Measurements from ENCODE around the gene UFSP2.
"Not testable (repeated sequence)": the region's sequence is repeated elsewhere in the genome, so short reads cannot be mapped to it uniquely, and the experiment has no call there.

Gene UFSP2

DNA sequence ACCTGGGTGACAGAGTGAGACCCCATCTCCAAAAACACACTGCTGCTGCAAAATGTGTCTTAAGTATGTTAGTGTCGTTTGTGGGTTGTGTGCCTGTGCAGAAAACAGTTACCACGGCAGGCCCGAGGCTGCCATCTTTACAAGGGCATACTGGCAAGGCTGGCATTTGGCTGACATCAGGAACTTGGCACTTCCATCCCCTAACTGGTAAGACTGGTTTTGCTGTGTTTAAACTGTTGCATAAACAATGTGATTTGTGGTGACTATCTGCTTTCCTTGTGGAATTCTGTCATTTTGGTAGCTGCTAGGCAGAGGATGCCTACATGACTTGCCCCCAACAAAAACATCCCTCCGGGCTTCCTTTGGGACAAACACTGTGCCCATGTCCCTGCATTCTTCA is 42.3 kb downstream of the UFSP2 start:
- DNase-seq = no peak

DNA sequence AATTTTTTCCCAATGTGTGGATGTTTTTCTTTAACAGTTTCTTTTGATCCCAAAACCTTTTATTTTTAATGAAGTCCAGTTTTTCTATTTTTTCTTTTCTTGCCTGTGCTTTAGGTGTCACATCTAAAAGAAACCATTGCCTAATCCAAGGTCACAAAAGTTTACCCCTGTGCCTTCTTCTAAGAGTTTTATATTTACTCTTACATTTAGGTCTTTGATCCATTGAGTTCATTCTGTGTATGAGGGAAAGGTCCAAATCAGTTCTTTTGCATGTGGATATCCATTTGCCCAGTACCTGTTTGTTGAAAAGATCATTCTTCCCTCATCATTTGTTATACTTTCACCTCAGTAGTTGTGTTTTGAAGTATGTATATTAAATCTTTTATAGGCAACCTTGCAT is 43.0 kb downstream of the UFSP2 start:
- no peak for DNase-seq

DNA sequence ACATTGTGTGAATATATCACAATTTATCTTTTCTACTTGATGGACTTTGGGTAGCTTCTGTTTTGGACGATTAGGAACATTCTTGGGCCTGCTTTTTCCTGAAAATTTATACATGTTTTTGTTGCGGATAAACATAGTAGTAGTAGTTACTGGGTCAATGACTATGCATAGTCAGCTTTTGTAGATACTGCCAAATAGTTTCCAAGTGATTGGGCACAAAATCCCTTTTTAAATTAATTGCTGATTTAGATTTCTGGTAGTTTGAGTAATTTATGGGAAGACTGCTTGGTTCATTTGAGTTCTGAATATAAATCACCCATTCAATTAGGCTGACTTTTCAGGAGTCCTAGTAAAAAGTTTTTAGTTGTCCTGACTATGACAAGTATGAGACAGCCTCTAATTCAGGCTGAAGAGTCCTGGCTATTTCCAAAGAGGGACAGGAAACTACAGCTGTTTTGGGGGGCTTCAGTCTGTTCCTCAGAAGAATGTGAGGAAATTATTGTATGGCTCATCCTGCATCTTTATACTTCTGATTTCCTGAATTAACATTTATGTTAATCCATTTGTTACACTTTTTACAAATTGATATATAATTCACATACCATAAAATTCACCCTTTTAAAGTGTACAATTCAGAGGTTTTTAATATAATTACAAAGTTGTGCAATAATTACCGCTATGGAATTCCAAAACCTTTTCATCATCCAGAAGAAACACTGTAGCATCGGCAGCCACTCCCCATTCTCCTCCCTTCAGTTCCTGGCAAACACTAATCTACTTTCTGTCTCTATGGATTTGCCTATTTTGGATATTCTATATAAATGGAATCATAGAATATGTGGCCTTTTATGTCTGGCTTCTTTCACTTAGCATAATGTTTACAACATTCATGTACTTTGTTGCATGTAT is 44.2 kb downstream of the UFSP2 start:
- no peak for DNase-seq

DNA sequence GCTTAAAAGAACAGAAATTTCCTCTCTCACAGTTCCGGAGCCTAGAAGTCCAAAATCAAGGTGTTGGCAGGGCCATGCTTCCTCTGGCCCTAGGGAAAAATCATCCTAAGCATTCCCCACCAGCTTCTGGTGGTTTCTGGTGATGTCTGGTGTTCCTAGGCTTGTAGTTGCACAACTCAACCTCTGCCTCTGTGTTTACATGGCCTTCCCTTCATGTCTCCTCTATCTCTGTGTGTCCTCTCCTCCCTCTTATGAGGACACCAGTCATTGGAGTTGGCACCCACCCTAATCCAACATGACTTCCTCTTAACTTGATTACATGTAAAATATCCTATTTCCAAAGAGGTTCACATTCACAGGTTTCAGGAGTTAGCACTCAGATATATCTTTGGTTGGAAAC is 45.4 kb downstream of the UFSP2 start:
- DNase-seq = no peak

DNA sequence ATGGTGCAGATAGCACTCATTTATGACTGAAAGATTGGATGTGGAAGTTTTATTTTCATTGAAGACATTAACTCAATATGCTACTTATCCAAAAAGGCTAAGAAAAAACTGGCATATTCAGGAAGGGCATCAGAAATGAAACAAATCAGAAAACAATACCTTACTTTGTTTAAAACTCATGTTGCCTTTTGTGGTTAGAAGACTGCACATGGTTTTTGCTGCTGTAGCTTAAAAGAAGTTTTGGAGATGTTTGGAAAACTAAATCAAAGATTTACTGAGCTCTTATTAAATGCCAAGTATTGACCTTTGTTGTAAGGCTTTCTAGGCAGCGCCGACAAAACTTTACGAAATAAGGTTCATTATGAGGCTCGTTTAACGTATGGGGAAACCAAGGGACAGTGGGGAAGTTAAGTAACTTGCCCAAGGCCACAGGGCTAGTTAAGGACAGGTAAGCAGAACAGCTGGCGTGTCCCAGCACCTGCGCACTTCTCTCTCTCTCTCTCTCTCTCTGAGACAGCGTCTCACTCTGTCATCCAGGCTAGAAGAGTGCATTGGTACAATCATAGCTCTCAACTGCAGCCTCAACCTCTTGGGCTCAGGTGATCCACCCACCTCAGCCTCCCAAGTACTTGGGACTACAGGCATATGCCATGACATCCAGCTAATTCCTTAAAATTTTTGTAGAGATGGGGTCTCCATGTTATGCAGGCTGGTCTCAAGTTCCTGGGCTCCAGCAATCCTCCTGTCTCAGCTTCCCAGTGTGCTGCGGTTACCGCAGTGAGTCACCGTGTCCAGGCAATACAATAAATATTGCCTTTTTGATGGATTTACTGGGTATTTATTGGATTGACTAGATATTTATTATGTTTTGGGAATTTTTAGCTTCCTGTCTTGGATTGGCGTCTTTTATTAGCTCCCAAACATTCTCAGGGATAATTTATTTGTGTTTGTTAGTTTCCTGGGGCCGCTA is 46.2 kb downstream of the UFSP2 start:
- DNase-seq = no peak

DNA sequence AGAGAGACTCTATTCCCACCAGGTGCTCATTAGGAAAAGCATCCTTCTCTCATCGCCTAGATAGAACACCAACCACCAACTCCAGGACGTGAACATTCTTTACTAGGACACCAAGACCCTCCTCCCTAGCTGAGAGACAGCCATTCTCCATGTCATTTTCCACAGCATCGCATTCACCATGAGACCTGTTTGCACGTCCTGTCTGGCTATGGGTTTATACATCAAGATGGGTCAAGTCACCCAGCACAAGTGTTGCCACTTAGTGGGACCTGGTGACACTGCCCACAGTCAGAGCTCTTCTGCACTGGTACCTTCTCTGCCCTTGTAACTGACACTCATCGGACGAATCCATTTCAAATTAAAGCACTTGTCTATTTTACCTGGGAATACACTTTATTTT is 47.5 kb downstream of the UFSP2 start:
- DNase-seq = no peak

DNA sequence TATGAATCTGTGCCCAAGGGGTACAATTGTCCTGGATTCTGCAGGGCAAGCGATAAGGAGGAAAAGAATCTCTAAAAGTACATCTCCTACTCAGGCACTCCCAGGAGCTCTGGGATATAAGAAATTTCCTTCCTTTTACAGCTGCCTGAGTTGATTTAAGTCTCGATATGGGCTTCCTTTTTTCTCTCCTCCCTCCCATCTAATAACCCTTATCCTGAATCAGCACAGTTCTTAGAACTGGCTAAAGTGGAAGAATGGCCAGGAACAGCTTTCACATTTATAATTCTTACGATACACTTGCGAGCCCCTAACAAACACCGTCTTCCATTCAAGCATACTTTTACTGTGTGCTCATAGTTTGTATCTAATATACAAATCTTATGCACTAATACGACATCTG is 51.2 kb downstream of the UFSP2 start:
- no peak for DNase-seq

DNA sequence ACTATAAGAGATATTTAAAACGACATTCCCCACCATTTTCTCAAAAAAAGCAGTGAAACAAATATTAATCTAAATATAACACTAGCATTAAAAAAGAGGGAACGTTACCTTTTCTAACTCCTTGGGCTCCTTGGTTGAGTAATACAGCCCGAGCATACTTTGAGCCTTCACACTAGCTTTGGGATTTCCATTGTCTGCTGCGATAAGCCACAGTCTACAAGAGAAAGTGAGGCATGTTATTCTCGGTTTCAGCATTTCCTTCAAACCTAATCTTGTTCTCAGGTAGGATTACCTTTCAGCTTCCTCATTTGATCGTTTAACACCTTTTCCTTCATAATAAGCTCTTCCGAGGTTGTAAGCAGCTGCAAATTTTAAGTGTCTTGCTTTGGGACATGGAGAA is 51.7 kb downstream of the UFSP2 start:
- DNase-seq = no peak

DNA sequence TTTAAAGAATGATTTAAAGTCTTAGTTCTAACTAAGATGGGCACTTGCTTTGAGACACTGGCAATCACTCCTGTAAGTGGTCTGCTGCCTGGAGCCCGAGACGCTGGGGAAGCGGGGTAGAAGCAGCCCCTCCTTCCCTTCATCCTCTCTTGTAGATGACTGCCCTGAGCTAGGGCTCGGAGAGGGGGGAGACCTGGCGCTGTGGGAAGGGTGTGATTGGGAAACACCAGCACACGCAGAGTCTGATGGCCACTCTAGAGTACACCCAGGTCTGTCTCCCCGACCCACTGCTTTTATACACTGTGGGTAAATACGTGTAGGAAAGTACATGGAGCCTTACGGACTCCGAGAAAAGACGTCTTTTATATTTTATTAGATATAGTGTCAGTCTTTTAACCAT is 54.1 kb downstream of the UFSP2 start:
- DNase-seq = no peak

DNA sequence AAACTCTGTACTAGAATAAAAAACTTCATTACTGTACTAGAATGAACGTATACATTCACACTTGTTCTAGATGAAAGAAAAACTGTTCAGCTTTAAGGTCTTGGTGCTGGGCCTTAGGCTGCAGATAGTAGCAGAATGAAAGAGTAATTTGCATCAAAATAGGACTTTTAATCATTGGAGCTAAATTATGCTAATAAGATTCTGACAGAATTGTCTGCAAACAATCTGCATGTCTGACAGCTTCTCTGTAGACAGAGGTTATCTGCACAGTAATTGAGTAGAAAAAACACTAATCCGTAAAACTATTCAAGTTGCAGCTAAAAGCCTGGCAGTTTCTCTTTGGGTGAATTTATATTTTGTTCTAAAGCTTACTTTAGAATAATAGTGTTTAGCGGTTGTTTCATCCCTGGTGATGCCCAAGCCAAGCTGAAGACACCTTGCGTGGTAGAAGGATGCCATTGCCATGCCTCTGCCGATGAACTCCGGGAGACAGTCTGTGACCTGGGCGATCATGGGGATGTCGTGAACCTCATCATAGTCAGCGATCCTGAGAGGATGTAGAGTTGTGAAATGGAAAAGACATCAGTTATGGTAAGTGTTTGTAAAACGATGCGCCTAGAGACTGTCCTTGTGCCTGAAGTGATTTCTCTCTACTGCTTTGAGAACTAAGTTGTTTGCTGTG is 55.4 kb downstream of the UFSP2 start:
- no peak for DNase-seq

DNA sequence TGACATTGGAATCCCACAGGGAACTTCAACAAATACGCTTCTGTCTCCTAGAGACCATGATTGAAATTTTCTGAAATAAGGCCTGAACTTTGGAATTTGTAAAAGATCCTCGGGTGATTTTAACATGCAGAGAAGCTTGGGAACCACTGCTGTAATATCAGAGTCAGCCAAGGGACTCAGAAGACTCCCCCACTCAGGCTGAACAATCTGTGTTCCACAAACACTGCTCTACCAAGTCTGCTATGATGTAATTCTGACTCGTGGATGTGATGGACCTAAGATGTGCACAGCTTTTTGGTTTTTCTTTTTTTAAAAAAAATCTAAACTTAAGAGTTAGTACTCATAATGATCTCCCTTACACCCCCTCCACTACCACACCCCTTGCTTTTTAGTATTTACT is 56.0 kb downstream of the UFSP2 start:
- no peak for DNase-seq

DNA sequence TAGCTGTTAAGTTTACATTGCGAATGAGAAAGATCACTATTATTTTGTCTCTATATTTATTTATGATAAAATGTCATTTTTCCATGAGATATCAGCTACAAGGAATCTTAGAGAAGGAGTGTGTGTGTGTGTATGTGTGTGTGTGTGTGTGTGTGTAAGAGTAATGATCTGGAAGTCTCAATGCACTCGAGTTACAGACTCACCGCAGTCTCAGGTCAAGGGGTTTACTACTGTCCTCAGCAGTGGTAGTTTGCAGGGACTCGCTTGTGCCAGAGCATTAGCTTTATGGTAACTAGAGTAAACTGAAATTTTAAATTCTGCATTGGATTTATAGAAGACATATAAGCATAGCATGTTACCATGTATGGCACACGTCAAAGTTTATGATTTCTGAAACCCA is 60.9 kb downstream of the UFSP2 start:
- DNase-seq = no peak

DNA sequence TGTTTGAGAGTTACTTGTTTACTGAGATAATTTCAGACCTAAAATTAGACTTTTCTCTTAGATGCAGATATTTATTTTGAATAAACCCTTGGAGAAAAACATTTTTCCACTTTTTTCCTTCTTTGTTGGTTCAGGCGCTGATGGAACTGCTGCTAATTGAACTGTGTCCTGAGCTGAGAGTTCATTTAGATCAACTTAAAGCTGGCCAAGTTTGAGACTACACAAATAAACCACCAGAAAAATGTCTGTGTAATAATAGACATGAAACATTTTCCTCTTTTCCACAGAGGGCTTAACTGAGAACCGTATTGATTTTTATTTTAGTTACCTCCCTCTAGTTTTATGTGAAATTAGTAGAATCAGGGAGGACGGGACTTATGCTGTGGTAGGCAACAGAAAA is 62.5 kb downstream of the UFSP2 start:
- no peak for DNase-seq

DNA sequence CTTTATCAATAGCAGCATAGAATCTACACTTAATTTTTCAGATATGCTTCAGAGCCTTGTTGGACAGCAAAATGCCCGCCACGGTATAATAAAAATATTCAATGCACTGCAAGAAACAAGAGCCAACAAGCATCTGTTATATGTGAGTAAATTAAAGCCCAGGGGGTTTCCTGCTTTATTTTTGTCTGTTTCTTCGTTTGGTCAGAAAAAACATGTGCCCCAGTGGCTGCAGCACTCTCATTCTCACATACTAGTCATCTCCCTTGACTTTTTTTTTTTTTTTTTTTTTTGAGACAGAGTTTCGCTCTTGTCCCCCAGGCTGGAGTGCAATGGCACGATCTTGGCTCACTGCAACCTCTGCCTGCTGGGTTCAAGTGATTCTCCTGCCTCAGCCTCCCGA is 63.2 kb downstream of the UFSP2 start:
- DNase-seq = not testable (repeated sequence)

DNA sequence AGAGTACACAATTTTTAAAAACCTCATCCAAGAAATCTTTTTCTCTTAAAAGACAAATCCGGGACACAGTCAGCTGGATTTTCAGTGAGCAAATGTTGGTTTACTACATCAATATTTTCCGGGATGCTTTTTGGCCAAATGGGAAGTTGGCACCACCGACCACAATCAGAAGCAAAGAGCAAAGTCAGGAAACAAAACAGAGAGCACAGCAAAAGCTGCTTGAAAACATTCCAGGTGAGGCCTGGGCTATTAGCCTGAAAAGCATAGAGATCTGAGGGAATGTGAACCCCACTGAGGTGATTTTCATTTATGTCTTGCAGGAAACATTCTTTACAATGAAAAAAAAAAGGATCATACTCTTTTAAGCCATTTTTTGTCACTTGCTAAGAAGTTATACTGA is 63.9 kb downstream of the UFSP2 start:
- no peak for DNase-seq

DNA sequence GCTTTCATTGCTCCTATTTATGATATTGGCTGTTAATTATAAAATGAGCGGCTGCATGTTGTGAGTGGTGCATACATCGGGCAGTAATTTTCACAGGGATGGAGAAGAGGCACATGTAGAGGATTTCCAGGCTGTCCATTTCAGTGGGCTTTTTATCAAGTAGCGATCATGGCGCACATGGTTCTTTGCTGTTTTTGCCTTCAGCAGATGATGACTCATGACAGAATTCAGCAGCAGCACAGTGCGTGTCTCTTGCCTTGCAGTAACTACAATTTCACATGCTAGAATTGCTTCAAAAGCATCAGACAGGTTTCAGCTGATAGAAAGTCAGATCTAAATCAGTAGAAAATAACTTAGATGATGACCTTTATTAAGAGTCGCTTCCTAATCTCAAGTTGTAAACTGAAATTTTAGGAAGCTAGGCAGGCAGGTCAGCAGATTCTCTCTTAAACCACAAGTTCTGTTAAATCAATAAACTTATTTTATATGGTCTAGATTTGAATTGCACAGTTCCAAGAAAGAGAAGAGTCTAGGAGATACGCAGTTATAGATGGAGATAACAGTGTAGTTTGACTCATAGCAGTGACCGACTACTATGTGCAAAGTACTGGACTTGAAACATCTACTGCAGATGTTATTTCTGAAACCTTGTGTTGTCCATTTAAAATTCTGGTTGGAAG is 65.9 kb downstream of the UFSP2 start:
- no peak for DNase-seq

DNA sequence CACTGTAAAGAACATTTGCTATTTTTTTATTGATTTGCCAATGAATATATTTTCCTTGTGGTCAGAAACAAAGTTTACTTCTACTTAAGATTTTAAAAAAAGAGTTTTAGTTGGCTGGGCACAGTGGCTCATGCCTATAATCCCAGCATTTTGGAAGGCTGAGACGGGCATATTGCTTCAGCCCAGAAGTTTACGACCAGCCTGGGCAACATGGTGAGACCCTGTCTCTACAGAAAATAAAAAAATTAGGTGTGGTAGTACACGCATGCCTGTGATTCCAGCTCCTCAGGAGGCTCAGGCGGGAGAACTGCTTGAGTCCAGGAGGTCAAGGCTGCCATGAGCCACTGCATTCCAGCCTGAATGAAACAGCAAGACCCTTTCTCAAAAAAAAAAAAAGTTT is 66.8 kb downstream of the UFSP2 start:
- no peak for DNase-seq

DNA sequence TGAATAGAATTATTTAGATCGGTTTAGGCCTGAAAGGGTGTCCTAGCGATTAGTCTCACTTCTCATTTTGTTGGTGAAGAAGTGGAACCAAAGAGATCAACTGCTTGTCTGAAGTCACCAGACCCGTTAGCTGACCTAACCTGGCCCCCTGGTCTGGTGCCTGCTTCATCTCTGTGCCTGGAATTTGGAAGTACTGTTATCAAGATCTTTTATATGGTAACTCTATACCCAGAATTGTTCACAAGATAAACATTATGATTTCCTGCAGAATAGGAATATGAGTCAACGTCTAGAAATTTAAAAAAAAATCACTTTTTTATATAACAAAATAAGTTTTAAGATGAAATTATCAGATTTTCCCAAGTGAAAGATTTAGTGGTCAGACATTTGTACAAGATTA is 67.2 kb downstream of the UFSP2 start:
- no peak for DNase-seq

DNA sequence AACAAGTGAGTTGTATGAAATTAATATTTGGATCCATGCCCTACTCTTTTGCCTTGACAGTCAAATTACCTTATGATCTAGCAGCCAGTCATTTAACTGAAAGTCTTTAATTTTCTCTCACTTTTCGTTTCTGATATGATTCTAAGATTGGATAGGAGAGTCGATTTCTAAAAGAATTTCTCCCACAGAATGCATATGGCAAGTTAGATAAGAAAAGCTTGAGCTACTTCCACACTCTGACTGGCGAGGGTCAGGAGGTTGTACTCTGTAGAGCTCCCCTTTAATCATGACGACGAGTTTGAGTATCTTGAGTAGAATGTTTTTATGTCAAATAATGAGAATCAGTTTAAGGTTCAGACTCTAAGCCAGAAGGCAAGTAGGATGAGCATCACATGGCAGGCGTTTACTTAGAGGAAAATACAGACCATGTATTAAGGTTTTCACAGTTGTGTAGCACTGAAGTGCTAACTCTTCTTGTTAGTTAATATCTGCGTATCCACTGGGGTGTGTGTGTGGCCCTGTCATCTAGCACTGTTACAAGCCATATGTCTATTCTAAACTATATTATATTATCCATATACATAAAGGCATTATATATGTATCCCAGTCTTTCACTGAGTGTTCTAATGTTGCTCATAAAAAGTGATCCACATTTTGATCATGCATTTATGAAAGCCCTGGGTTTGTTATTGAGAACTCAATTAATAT is 67.9 kb downstream of the UFSP2 start:
- DNase-seq = no peak

DNA sequence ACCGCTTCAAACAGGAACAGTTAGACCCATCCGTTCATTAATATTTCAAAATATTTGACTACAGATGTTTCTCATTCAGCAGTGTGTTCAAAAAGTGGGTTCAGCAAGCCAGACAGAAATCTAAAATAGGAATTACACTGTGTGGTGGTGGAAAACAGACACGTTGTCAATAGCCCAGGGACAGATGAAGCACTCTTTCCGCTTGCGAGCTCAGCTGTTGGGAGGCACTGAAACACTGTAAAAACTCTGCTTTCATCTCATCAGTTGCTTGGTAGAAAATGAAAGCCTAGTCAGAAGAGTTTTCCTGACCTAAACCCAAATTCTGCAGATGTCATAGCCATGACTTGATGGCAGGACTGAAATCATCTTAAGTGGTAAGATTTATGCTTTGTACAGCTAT is 68.6 kb downstream of the UFSP2 start:
- no peak for DNase-seq

DNA sequence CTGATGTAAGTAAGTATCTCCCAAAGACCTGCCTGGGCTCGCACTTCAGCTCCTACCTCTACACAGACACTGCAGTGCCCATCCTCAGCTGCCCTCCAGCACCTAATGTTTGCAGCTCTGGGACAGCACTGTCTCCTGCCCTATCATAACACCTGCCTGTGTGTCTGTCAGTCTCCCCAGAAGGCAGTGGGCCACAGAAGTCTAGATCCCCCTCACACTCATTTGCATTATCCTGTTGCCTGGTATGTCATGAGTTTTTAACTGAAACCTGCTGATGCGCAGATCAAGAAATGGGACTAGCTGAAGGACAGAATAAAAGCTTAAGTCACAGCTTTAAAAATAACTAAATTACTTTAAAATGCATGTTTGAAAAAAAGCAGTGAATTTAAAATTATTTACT is 73.0 kb downstream of the UFSP2 start:
- DNase-seq = no peak

DNA sequence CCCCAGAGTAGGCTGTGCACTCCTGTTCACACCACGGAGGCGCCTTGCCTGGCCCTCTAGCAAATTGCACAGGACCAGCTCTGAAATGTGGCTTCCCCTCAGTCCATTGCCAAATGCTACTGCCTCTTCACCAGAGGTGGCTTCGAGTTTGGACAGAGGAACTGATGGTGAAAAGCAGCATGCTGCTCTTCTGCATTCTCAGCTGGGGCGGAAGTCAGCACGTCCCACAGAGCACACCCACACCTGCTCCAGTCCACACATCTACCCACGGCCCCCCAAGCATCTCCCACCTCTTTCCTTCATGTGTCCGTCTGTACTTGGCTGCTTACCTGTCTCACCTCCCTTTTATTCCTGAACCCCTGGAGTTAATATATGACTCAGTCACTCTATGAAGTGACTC is 73.6 kb downstream of the UFSP2 start:
- DNase-seq = no peak

Data from CD4-positive, alpha-beta T cell treated with Interleukin-15 for 1 hour (primary cell).